ENCODE measurements around the gene TMPRSS11E.

GRCh38 chr4:68430337-68430736, 16.9 kb upstream of the TMPRSS11E start:
- TF ChIP-seq AFF4 (CRISPR knock-in tag; IDR thresholded peaks at IDR 0.05; ENCODE audit: borderline replicate concordance) (no peak), CTCF (IDR thresholded peaks at IDR 0.05) (no peak), ZNF121 (CRISPR knock-in tag; IDR thresholded peaks at IDR 0.05) (no peak), CREB1 (CRISPR knock-in tag; IDR thresholded peaks at IDR 0.05) (no peak), ATF6 (CRISPR knock-in tag; IDR thresholded peaks at IDR 0.05) (no peak)
